K562 (cell line): ENCODE measurements around the gene KIF5A. TPM values are rescaled to one million over a fixed set of nuclear protein-coding genes. Genes with fewer than 3 reads are reported as not detected.

Experiments
- ATAC-seq: fragments of 200-7000 bp; cut with Tn5 transposase; 3 replicates; pipeline ENCODE4 v1.9.1; 2020; ENCODE audit warnings: moderate library complexity
- BruUV-seq: library from RNA; stranded (reverse); fragments of 400-500 nt; replicated peaks from 2 replicates; lab custom pipeline; 2021; lab: Mats Ljungman, UMichigan
- CTCF ChIA-PET: fragments of 300-600 bp; formaldehyde crosslinking; extraction: SDS; loops from one replicate; lab custom pipeline; 2021; ENCODE audit warnings: low intra/inter-chr PET ratio; lab: Yijun Ruan, JAX
- POLR2A ChIA-PET: fragments of 300-600, 350-650 bp; sonication (Branson Sonifier 250); formaldehyde crosslinking; extraction: SDS; loops from one replicate; lab custom pipeline; 2021; ENCODE audit warnings: antibody characterized with exemption, inconsistent platforms; lab: Yijun Ruan, JAX
- DNase-seq, 4 experiments: peaks; one replicate each; pipeline versions ENCODE4 v3.0.0 to v3.0.0-alpha.2; 2011 to 2018; ENCODE audit warnings: low spot score in 3 of 4, mixed read lengths in 3 of 4; ENCODE audit errors: extremely low read depth in 1 of 4
- FAIRE-seq: peaks from 2 replicates; lab custom pipeline; 2011; peaks lifted over from hg19 to GRCh38; lab: Jason Lieb, UNC
- H2AFZ ChIP-seq: 2 replicates; pipeline ENCODE4 v1.6.0; 2011; ENCODE audit warnings: low read depth, low read length, control low read depth, inconsistent platforms
- H3K27ac ChIP-seq: fragments of 200-600 bp; 3 replicates; pipeline ENCODE4 v1.8.0; 2011; ENCODE audit warnings: low read depth, mild to moderate bottlenecking, control low read depth, inconsistent platforms, low read length, moderate library complexity, mixed read lengths; ENCODE audit errors: extremely low read depth
- H3K27me3 ChIP-seq, 2 experiments: fragments of 300-600 bp in 1 of 2; 2 replicates in 1 of 2; 3 replicates in 1 of 2; pipeline versions ENCODE4 v1.6.0 to v1.8.0; 2011; ENCODE audit warnings: inconsistent platforms in 2 of 2, low read length in 2 of 2, mild to moderate bottlenecking in 1 of 2, mixed read lengths in 1 of 2, moderate library complexity in 1 of 2; ENCODE audit not compliant: control insufficient read depth in 2 of 2, insufficient read depth in 2 of 2
- H3K36me3 ChIP-seq: fragments of 300-600 bp; 3 replicates; pipeline ENCODE4 v1.8.0; 2011; ENCODE audit warnings: mild to moderate bottlenecking, low read length, inconsistent platforms; ENCODE audit not compliant: control insufficient read depth, insufficient read depth
- H3K4me1 ChIP-seq, 2 experiments: fragments of 200-600 bp in 1 of 2; replicated peaks in 1 of 2; 2 replicates in 1 of 2; 3 replicates in 1 of 2; pipeline versions ENCODE4 v1.5.1 to v1.8.0; 2011; ENCODE audit warnings: inconsistent platforms in 2 of 2, low read length in 2 of 2, mild to moderate bottlenecking in 1 of 2, mixed read lengths in 1 of 2, moderate library complexity in 1 of 2; ENCODE audit not compliant: control insufficient read depth in 2 of 2, insufficient read depth in 2 of 2
- H3K4me2 ChIP-seq: 2 replicates; pipeline ENCODE4 v1.6.1; 2011; ENCODE audit warnings: low read length, control low read depth, inconsistent platforms, mixed read lengths; ENCODE audit not compliant: insufficient read depth
- H3K4me3 ChIP-seq: fragments of 200-600 bp; sonication (generic), shearing (Covaris generic); 2 replicates; pipeline ENCODE4 v1.5.1; 2016; ENCODE audit warnings: control low read depth, inconsistent platforms
- H3K79me2 ChIP-seq: fragments of 200-600 bp; 3 replicates; pipeline ENCODE4 v1.8.0; 2011; ENCODE audit warnings: low read length, inconsistent platforms; ENCODE audit not compliant: control insufficient read depth, insufficient read depth
- H3K9ac ChIP-seq, 2 experiments: 2 replicates each; pipeline versions ENCODE4 v1.6.0 to v1.6.1; 2011; ENCODE audit warnings: low read depth in 2 of 2, low read length in 2 of 2, control low read depth in 1 of 2, inconsistent platforms in 1 of 2, mild to moderate bottlenecking in 1 of 2, mixed read lengths in 1 of 2; ENCODE audit not compliant: insufficient read depth in 1 of 2
- H3K9me1 ChIP-seq: one replicate; pipeline ENCODE4 v1.6.0; 2011; ENCODE audit warnings: inconsistent platforms, mild to moderate bottlenecking, low read length, moderate library complexity; ENCODE audit not compliant: control insufficient read depth, insufficient read depth
- H3K9me3 ChIP-seq: replicated peaks from 2 replicates; pipeline ENCODE4 v1.5.1; 2011; ENCODE audit warnings: low read depth, low read length, inconsistent platforms; ENCODE audit not compliant: control insufficient read depth, insufficient read depth
- H4K20me1 ChIP-seq: replicated peaks from 2 replicates; pipeline ENCODE4 v1.6.1; 2011; ENCODE audit warnings: low read length, inconsistent platforms, mixed read lengths; ENCODE audit not compliant: control insufficient read depth, insufficient read depth
- COPS2 ChIP-seq: fragments of 450-650 bp; conservative IDR thresholded peaks from 2 replicates; pipeline ENCODE4 v1.6.1; 2016; ENCODE audit warnings: mild to moderate bottlenecking, moderate library complexity
- CTCFL ChIP-seq: IDR thresholded peaks from 2 replicates; pipeline ENCODE4 v1.6.1; 2011; ENCODE audit warnings: borderline replicate concordance, low read depth, mild to moderate bottlenecking, moderate library complexity, low read length; ENCODE audit not compliant: insufficient read depth, poor library complexity, severe bottlenecking
- HMGN3 ChIP-seq: IDR thresholded peaks from 2 replicates; pipeline ENCODE4 v1.6.1; 2011; ENCODE audit warnings: borderline replicate concordance, low read depth, mild to moderate bottlenecking, mixed read lengths, low read length; ENCODE audit not compliant: insufficient read length; ENCODE audit errors: extremely low read depth
- IRF1 ChIP-seq: sonication (generic); formaldehyde crosslinking; IDR thresholded peaks from 2 replicates; pipeline ENCODE4 v1.8.0; 2022; ENCODE audit warnings: missing genetic modification reagents, mild to moderate bottlenecking, borderline replicate concordance
- JUND ChIP-seq, 2 experiments: IDR thresholded peaks; 2 replicates in 1 of 2; 3 replicates in 1 of 2; pipeline ENCODE4 v1.6.1; 2011; ENCODE audit warnings: borderline replicate concordance in 2 of 2, low read depth in 2 of 2, low read length in 2 of 2, improper control_type of control experiment in 1 of 2, missing biosample characterization in 1 of 2, missing genetic modification characterization in 1 of 2, missing genetic modification reagents in 1 of 2
- MEIS2 ChIP-seq: fragments of 450-650 bp; IDR thresholded peaks from 2 replicates; pipeline ENCODE4 v1.6.1; 2014; ENCODE audit warnings: mild to moderate bottlenecking; ENCODE audit not compliant: partially characterized antibody
- NBN ChIP-seq: fragments of 450-650 bp; IDR thresholded peaks from 2 replicates; pipeline ENCODE4 v1.6.1; 2016; ENCODE audit warnings: low read depth, mild to moderate bottlenecking
- POLR2A ChIP-seq: fragments of 450-650 bp; conservative IDR thresholded peaks from 2 replicates; pipeline ENCODE4 v1.6.1; 2016
- RBM22 ChIP-seq: fragments of 200-400 bp; formaldehyde crosslinking; IDR thresholded peaks from 2 replicates; pipeline ENCODE4 v1.6.1; 2018; ENCODE audit warnings: low read length, low read depth; ENCODE audit not compliant: poor library complexity, severe bottlenecking
- SMARCA4 ChIP-seq: fragments of 450-650 bp; IDR thresholded peaks from 2 replicates; pipeline ENCODE4 v1.6.1; 2016
- SNIP1 ChIP-seq: fragments of 450-650 bp; IDR thresholded peaks from 2 replicates; pipeline ENCODE4 v1.7.1; 2017; ENCODE audit warnings: low read depth, mild to moderate bottlenecking
- STAT5A ChIP-seq: IDR thresholded peaks from 2 replicates; pipeline ENCODE4 v1.6.1; 2012; ENCODE audit warnings: low read length, inconsistent platforms, borderline replicate concordance
- SUPT5H ChIP-seq: fragments of 450-650 bp; IDR thresholded peaks from 2 replicates; pipeline ENCODE4 v1.6.1; 2016
- ZKSCAN1 ChIP-seq: fragments of 150-350 bp; IDR thresholded peaks from 2 replicates; pipeline ENCODE4 v1.6.1; 2016; ENCODE audit warnings: low read depth, low read length
- ZNF436 ChIP-seq: fragments of 250-450, 450-650 bp; sonication (Bioruptor Pico); formaldehyde crosslinking; IDR thresholded peaks from 2 replicates; pipeline ENCODE4 v1.7.0; 2020; ENCODE audit warnings: mild to moderate bottlenecking
- ZNF695 ChIP-seq: fragments of 450-650 bp; formaldehyde crosslinking; IDR thresholded peaks from 2 replicates; pipeline ENCODE4 v1.4.0; 2020; ENCODE audit warnings: mild to moderate bottlenecking, moderate library complexity
- ZNF740 ChIP-seq, 3 experiments: fragments of 200-800 bp in 1 of 3; sonication (Bioruptor generic) in 1 of 3; sonication (generic) in 1 of 3; formaldehyde crosslinking in 1 of 3; IDR thresholded peaks; 2 replicates each; pipeline versions ENCODE4 v1.6.1 to v1.8.0; 2016 to 2022; ENCODE audit warnings: mild to moderate bottlenecking in 2 of 3, missing compliant biosample characterization in 2 of 3, missing genetic modification characterization in 2 of 3, missing genetic modification reagents in 1 of 3
- ZNF79 ChIP-seq: fragments of 250-450 bp; sonication (Bioruptor Pico); IDR thresholded peaks from 2 replicates; pipeline ENCODE4 v1.4.0; 2020; ENCODE audit warnings: low read depth, mild to moderate bottlenecking, moderate library complexity
- ZSCAN32 ChIP-seq: fragments of 450-650 bp; formaldehyde crosslinking; IDR thresholded peaks from 2 replicates; pipeline ENCODE4 v1.4.0; 2020; ENCODE audit warnings: mild to moderate bottlenecking, moderate library complexity
- WGBS: fragments of 100-300 bp; shearing (Covaris generic); methylation state at CpG from one replicate; pipeline ENCODE4 v1.1.6; 2016; ENCODE audit warnings: low coverage, mixed read lengths; ENCODE audit not compliant: insufficient coverage; ENCODE audit errors: missing lambda C conversion rate; 5-methylcytosine and 5-hydroxymethylcytosine counted together
- in situ Hi-C: fragments of 300-500 bp; cut with MboI; formaldehyde crosslinking; loops from 4 replicates; pipeline ENCODE4 v1.15.0; 2018; ENCODE audit warnings: inconsistent platforms, mixed read lengths
- intact Hi-C: fragments of 100-400 bp; cut with micrococcal nuclease; formaldehyde crosslinking; loops from 2 replicates; pipeline ENCODE4 v1.14.2; 2022
- polyA plus RNA-seq, 8 experiments: library from polyadenylated mRNA; depleted of rRNA in 4 of 8; stranded (reverse) in 5 of 8; unstranded in 3 of 8; fragments of >200 nt; fragmentation: Nextera tagmentation in 2 of 8; fragmentation: Illumina TruSeq in 1 of 8; extraction: Ambion mirVana in 2 of 8; extraction: Trizol in 1 of 8; gene quantifications; 2 replicates each; pipeline versions ENCODE4 v1.2.1 to v1.2.3, GENCODE V29; 2011 to 2014; ENCODE audit warnings: inconsistent platforms in 1 of 8, missing spikeins in 1 of 8
- total RNA-seq, 7 experiments: library from RNA; depleted of rRNA in 6 of 7; stranded (reverse); fragments of >200 nt in 6 of 7; fragmentation: Illumina TruSeq in 2 of 7; extraction: Trizol in 2 of 7; gene quantifications; 2 replicates each; pipeline versions ENCODE4 v1.2.1 to v1.2.3, GENCODE V29; 2011 to 2021; ENCODE audit warnings: low replicate concordance in 1 of 7

Gene KIF5A
- total and polyA plus RNA-seq, 9 of the 15 experiments (the other 6 are each of a cell fraction or from before 2014, with no cell fraction given), result 3.4 to 17.7 (median 8.0) TPM

GRCh38 chr12:57541001-57541400, 8.8 kb upstream of the KIF5A start (continued):
- TF ChIP-seq MEIS2 (peak; percentile 74), SNIP1 (no peak), RBM22 (no peak), JUND (IDR thresholded peaks at IDR 0.05; ENCODE audit: borderline replicate concordance, low read depth, low read length) (no peak), JUND (tag; IDR thresholded peaks at IDR 0.05; ENCODE audit: borderline replicate concordance, low read depth, low read length) (no peak), SUPT5H (no peak), IRF1 (CRISPR knock-in tag) (no peak)

- Histone ChIP-seq H4K20me1 (no peaks in the 10 kb centered on the region), H3K9me1 (no peaks in the 10 kb centered on the region), H3K27ac (peak overlapping the region; percentile 78; the same call in 2 of the 3 replicates), H3K4me1 (peaks cover 27 to 66% of the 10 kb centered on the region in 2 experiments), H3K9ac (peak overlapping the region in 1 of 2 experiments; percentile 28; a peak in 1 of 4 replicates), H3K36me3 (peaks cover 72% of the 10 kb centered on the region), H3K4me3 (no peak overlapping the region), H3K27me3 (no peaks in the 10 kb centered on the region), H2AFZ (no peak overlapping the region), H3K79me2 (peaks cover 66% of the 10 kb centered on the region), H3K9me3 (no peaks in the 10 kb centered on the region), H3K4me2 (no peak overlapping the region)
- FAIRE-seq (no peak), ATAC-seq (no peak), DNase-seq (no peak)
- ChIA-PET POLR2A (interaction anchor here (1.1 to 12.7 kb wide), 3 partner anchors 9 to 14 kb away, joined by 3 to 225 read pairs (median 4); partner anchors contain the start of gene MBD6), CTCF (no interaction called here)
- intact Hi-C loops, result no loop called here
- in situ Hi-C loops, result no loop called here
- BruUV-seq, result no TSS peak
- WGBS, result 82% methylated on average over 2 of the region's 2 CpGs
- no peak for TF ChIP-seq ZNF436
- TF ChIP-seq POLR2A, result no peak
- TF ChIP-seq NBN, result no peak
- no peak for TF ChIP-seq SMARCA4
- no peak for TF ChIP-seq HMGN3
- TF ChIP-seq STAT5A, result no peak
- TF ChIP-seq ZKSCAN1, result no peak
- TF ChIP-seq COPS2, result no peak
- TF ChIP-seq CTCFL, result no peak
- no peak for TF ChIP-seq ZNF695 (CRISPR knock-in tag)
- no peak for TF ChIP-seq ZSCAN32 (CRISPR knock-in tag)
- no peak for TF ChIP-seq ZNF740 (CRISPR knock-in tag; IDR thresholded peaks at IDR 0.05)
- TF ChIP-seq ZNF740 (tag; IDR thresholded peaks at IDR 0.05), result no peak
- TF ChIP-seq ZNF79 (CRISPR knock-in tag), result no peak
Measured at GRCh38 chr12:57541717-57542116, 8.1 kb upstream of the KIF5A start.
